HG02798 (cell line): Measurements from ENCODE around the gene CUX1.

ENCODE experiments used
- ATAC-seq: cut with Tn5 transposase; IDR thresholded peaks from one replicate; pipeline ENCODE4 v1.9.1; 2021; ENCODE audit warnings: mild to moderate bottlenecking; ENCODE audit not compliant: unreplicated experiment, poor library complexity

CUX1 gene

GRCh38 chr7:101943889-101944600 lies 126.6 kb downstream of the CUX1 start:
- ATAC-seq: no peak

GRCh38 chr7:101944611-101945010 lies 127.2 kb downstream of the CUX1 start:
- ATAC-seq: no peak

- ATAC-seq: no peak
Observed at GRCh38 chr7:101945034-101945758, 127.8 kb downstream of the CUX1 start.

- ATAC-seq: no peak
Observed at GRCh38 chr7:101947899-101948298, 130.5 kb downstream of the CUX1 start.

GRCh38 chr7:101948650-101949049 lies 131.2 kb downstream of the CUX1 start:
- no peak for ATAC-seq

- ATAC-seq: no peak
Observed at GRCh38 chr7:101950450-101951119, 133.2 kb downstream of the CUX1 start.

GRCh38 chr7:101951757-101952156 lies 134.3 kb downstream of the CUX1 start:
- ATAC-seq: no peak

- ATAC-seq: no peak
Observed at GRCh38 chr7:101952355-101953247, 135.2 kb downstream of the CUX1 start.

GRCh38 chr7:101953248-101953819 lies 135.9 kb downstream of the CUX1 start:
- ATAC-seq: no peak

- no peak for ATAC-seq
Observed at GRCh38 chr7:101954499-101954898, 137.1 kb downstream of the CUX1 start.

- no peak for ATAC-seq
Observed at GRCh38 chr7:101956130-101956529, 138.7 kb downstream of the CUX1 start.

GRCh38 chr7:101957744-101958525 lies 140.5 kb downstream of the CUX1 start:
- no peak for ATAC-seq

GRCh38 chr7:101959342-101959741 lies 141.9 kb downstream of the CUX1 start:
- ATAC-seq: no peak

- ATAC-seq: no peak
Observed at GRCh38 chr7:101959829-101960228, 142.4 kb downstream of the CUX1 start.

- no peak for ATAC-seq
Observed at GRCh38 chr7:101960323-101960722, 142.9 kb downstream of the CUX1 start.

- no peak for ATAC-seq
Observed at GRCh38 chr7:101960985-101961708, 143.7 kb downstream of the CUX1 start.

- ATAC-seq: no peak
Observed at GRCh38 chr7:101961811-101962210, 144.4 kb downstream of the CUX1 start.

- ATAC-seq: no peak
Observed at GRCh38 chr7:101963693-101964092, 146.3 kb downstream of the CUX1 start.
